ENCODE measurements around the gene U2AF2. TPM values are rescaled to one million over a fixed set of nuclear protein-coding genes. Genes with fewer than 3 reads are reported as not detected.

U2AF2 gene
- total and polyA plus RNA-seq, 2 of the 4 experiments (the other 2 are of a cell fraction), result 120 to 260 TPM

DNA sequence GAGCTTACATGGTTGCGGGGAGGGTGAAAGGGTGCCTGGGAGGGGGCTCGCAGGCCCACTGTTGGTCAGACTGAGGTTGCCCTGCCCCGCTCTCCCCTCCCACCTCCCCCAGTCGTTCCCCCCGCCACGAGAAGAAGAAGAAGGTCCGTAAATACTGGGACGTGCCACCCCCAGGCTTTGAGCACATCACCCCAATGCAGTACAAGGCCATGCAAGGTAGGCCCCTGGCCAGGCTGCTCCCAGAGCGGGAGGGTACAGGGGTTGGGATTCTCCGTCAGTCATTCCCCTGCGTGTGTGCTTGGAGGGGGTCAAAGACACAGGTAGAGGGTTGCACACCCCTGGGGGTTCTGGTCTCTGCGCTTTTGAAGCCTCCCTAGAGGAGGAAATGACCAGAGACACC lies 5.6 kb downstream of the U2AF2 start:
- Histone ChIP-seq H3K14ac (replicated peaks; ENCODE audit: low read depth, low read length) (no peak overlapping the region), H4K5ac (ENCODE audit: low read depth, low read length) (no peak overlapping the region), H3K79me1 (ENCODE audit: low read depth in 1 of 2, low read length in 2 of 2) (peaks cover 12 to 49% of the 10 kb centered on the region in 2 experiments), H4K8ac (ENCODE audit: low read depth in 2 of 2, low read length in 2 of 2) (no peak overlapping the region), H4K91ac (ENCODE audit: insufficient read depth, low read depth, low read length) (no peak overlapping the region), H2BK20ac (ENCODE audit: low read depth, low read length) (no peak overlapping the region), H3K27me3 (ENCODE audit: control insufficient read depth, insufficient read depth, low read length) (no peaks in the 10 kb centered on the region), H2BK120ac (ENCODE audit: low read depth, low read length) (no peak overlapping the region), H3K4ac (ENCODE audit: low read depth, low read length) (no peak overlapping the region), H3K36me3 (ENCODE audit: control insufficient read depth, insufficient read depth, low read length) (peaks cover 55% of the 10 kb centered on the region), H3K9ac (ENCODE audit: low read depth, low read length) (no peak overlapping the region), H3K4me1 (ENCODE audit: control insufficient read depth, insufficient read depth, low read length) (peaks cover 10% of the 10 kb centered on the region), H3K4me3 (ENCODE audit: insufficient read depth, low read depth, low read length) (no peak overlapping the region), H3K23ac (ENCODE audit: low read depth, low read length) (no peak overlapping the region), H3K4me2 (ENCODE audit: low read depth, low read length) (no peak overlapping the region), H3K56ac (ENCODE audit: extremely low read depth, insufficient read depth, low read length) (no peak overlapping the region), H3K27ac (ENCODE audit: insufficient read depth, low read length) (no peak overlapping the region), H3K18ac (ENCODE audit: low read depth, low read length) (no peak overlapping the region), H2AK9ac (replicated peaks; ENCODE audit: low read depth, low read length, poor library complexity) (no peak overlapping the region), H3K9me1 (ENCODE audit: insufficient read depth, low read length) (peaks cover 13% of the 10 kb centered on the region), H2AK5ac (ENCODE audit: low read depth, low read length) (no peak overlapping the region), H2BK15ac (ENCODE audit: low read depth, low read length) (no peak overlapping the region), H3K9me3 (ENCODE audit: control insufficient read depth, insufficient read depth, low read length) (no peaks in the 10 kb centered on the region), H4K20me1 (ENCODE audit: insufficient read depth, low read length) (peaks cover 92% of the 10 kb centered on the region), H2BK5ac (ENCODE audit: low read depth, low read length, poor library complexity, severe bottlenecking) (no peak overlapping the region), H2AFZ (replicated peaks; ENCODE audit: low read length, poor library complexity) (no peak overlapping the region)
- intact Hi-C loops (cut with micrococcal nuclease), result no loop called here
- CTCF ChIA-PET, result no interaction called here
- DNase-seq, result no peak
- in situ Hi-C loops (cut with MboI; ENCODE audit: low sequenced_read_pairs), result loop anchor here (25.0 kb wide), 2 partner anchors 1198 to 1523 kb away; partner anchors contain the start of genes CDC42EP5, CNOT3 and LENG9
- POLR2A ChIA-PET (ENCODE audit: unreplicated experiment), result no interaction called here
- ATAC-seq (ENCODE audit: low read depth), result no peak
- TF ChIP-seq RFX5 (IDR thresholded peaks at IDR 0.05; ENCODE audit: low read depth, low read length) (no peak), BHLHE40 (IDR thresholded peaks at IDR 0.05; ENCODE audit: low read depth, low read length) (no peak), MAZ (IDR thresholded peaks at IDR 0.05; ENCODE audit: borderline replicate concordance, low read depth, low read length) (no peak), POLR2A (IDR thresholded peaks at IDR 0.05; ENCODE audit: low read depth, low read length) (no peak), MXI1 (IDR thresholded peaks at IDR 0.05; ENCODE audit: borderline replicate concordance, low read depth, low read length) (no peak)
- TF ChIP-seq, protein P1, sequence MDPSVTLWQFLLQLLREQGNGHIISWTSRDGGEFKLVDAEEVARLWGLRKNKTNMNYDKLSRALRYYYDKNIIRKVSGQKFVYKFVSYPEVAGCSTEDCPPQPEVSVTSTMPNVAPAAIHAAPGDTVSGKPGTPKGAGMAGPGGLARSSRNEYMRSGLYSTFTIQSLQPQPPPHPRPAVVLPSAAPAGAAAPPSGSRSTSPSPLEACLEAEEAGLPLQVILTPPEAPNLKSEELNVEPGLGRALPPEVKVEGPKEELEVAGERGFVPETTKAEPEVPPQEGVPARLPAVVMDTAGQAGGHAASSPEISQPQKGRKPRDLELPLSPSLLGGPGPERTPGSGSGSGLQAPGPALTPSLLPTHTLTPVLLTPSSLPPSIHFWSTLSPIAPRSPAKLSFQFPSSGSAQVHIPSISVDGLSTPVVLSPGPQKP (IDR thresholded peaks at IDR 0.05; ENCODE audit: borderline replicate concordance, low read depth, low read length), result no peak
- BruUV-seq (replicated peaks), result no TSS peak
- 80% methylated on average over 2 of the region's 12 CpGs; no CpG with 5 or more reads in 1 of the 2 experiments for WGBS, 2 experiments (ENCODE audit: extremely low coverage in 2 of 2, insufficient read length in 1 of 2)
- dilution Hi-C loops (cut with HindIII; ENCODE audit: low sequenced_read_pairs, unreplicated experiment), result no loop called here
